GM12891 (cell line): Measurements from ENCODE around the gene TWIST1.

Experiments
- PAX5 ChIP-seq: IDR thresholded peaks from 2 replicates; pipeline ENCODE4 v1.6.1; 2011; ENCODE audit warnings: low read length, moderate library complexity, mild to moderate bottlenecking; ENCODE audit not compliant: insufficient read depth, severe bottlenecking
- POLR2A ChIP-seq: IDR thresholded peaks from 2 replicates; pipeline ENCODE4 v1.6.1; 2011; ENCODE audit warnings: low read depth, low read length, control low read depth
- POLR2AphosphoS5 ChIP-seq: IDR thresholded peaks from 2 replicates; pipeline ENCODE4 v1.6.1; 2011; ENCODE audit warnings: low read depth, low read length, control low read depth
- POU2F2 ChIP-seq: IDR thresholded peaks from 2 replicates; pipeline ENCODE4 v1.6.1; 2011; ENCODE audit warnings: low read depth, mild to moderate bottlenecking, control low read depth, low read length, moderate library complexity
- SPI1 ChIP-seq: IDR thresholded peaks from 2 replicates; pipeline ENCODE4 v1.6.1; 2011; ENCODE audit warnings: low read depth, low read length, control low read depth
- TAF1 ChIP-seq: IDR thresholded peaks from 2 replicates; pipeline ENCODE4 v1.6.1; 2011; ENCODE audit warnings: low read depth, low read length, control low read depth

DNA sequence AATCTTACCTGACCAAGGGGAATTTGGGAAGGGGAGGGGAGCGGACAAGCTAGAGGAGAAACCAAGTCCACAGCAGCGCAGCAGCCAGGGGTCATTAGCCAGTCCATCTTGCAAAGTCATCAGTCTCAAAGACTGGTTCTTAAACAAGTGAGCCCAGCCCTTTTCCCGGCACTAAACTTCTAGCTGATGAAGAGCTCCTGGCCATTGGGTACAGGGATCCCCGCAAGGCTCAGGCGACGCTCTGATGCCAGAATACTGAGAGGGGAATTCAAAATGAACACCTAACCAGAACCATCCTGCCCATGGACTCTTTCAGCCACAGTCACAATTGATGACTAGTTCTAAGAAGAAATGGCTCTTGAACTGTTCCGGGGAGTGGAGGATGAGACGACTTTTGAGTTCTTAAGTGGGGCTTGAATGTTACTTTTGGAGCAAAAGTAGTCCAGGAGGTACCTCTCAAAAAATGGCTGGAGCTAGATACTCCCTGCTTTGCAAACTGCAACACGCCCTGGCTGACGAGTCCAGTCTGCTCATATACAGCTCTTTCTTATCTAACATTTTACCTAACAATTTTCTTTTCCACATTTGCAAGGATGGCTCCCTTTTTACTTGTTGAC is 2.5 kb upstream of the TWIST1 start:
- TF ChIP-seq TAF1 (no peak), POLR2A (no peak), POLR2AphosphoS5 (no peak), SPI1 (no peak), PAX5 (no peak), POU2F2 (no peak)
